ENCODE measurements around the gene ATG9B. TPM values are rescaled to one million over a fixed set of nuclear protein-coding genes. Genes with fewer than 3 reads are reported as not detected.

The ATG9B gene
- total RNA-seq, 4 donors from 2014 or later: 0.55 to 1.5 (median 0.76) TPM; not detected in 1

GRCh38 chr7:150994141-150994837 is 30.0 kb downstream of the ATG9B start:
- Histone ChIP-seq H3K4me3 (no peak overlapping the region), H3K4me1 (no peaks in the 10 kb centered on the region), H3K27me3 (no peaks in the 10 kb centered on the region), H3K36me3 (no peaks in the 10 kb centered on the region), H3K9me3 (no peaks in the 10 kb centered on the region), H3K27ac (peak overlapping the region in 1 of 2 donors; percentile 61)
- TF ChIP-seq CTCF (IDR thresholded peaks at IDR 0.05) (no peak), POLR2A (IDR thresholded peaks at IDR 0.05) (no peak)
- intact Hi-C loops (cut with DNase I; ENCODE audit: low total_unique reads): no loop called here
- no peak for DNase-seq

GRCh38 chr7:150993511-150993910 is 30.8 kb downstream of the ATG9B start:
- DNase-seq: peak in 1 of 2 donors; percentile 71
- Histone ChIP-seq H3K36me3 (no peaks in the 10 kb centered on the region), H3K4me3 (no peak overlapping the region), H3K9me3 (no peaks in the 10 kb centered on the region), H3K4me1 (peaks cover 0 to 6% of the 10 kb centered on the region in 2 donors), H3K27me3 (no peaks in the 10 kb centered on the region), H3K27ac (peak overlapping the region in 1 of 2 donors; percentile 61)
- TF ChIP-seq POLR2A (IDR thresholded peaks at IDR 0.05): no peak
- TF ChIP-seq CTCF (IDR thresholded peaks at IDR 0.05): no peak
- intact Hi-C loops (cut with DNase I; ENCODE audit: low total_unique reads): no loop called here

- H3K27me3 ChIP-seq: no peaks in the 10 kb centered on the region
- peaks cover 0 to 10% of the 10 kb centered on the region in 2 donors for H3K4me1 ChIP-seq
- H3K9me3 ChIP-seq: no peaks in the 10 kb centered on the region
- intact Hi-C loops (cut with DNase I; ENCODE audit: low total_unique reads): no loop called here
- H3K36me3 ChIP-seq: no peaks in the 10 kb centered on the region
- peak in 1 of 2 donors; percentile 63 for DNase-seq
- no peak overlapping the region for H3K4me3 ChIP-seq
- TF ChIP-seq CTCF (IDR thresholded peaks at IDR 0.05) (no peak), POLR2A (IDR thresholded peaks at IDR 0.05) (no peak)
- H3K27ac ChIP-seq: peak overlapping the region; percentile 58 to 61
Measured at GRCh38 chr7:150992833-150993302, 31.4 kb downstream of the ATG9B start.

GRCh38 chr7:150992051-150992640 is 32.1 kb downstream of the ATG9B start:
- intact Hi-C loops (cut with DNase I; ENCODE audit: low total_unique reads): no loop called here
- no peak for TF ChIP-seq CTCF (IDR thresholded peaks at IDR 0.05)
- Histone ChIP-seq H3K36me3 (no peaks in the 10 kb centered on the region), H3K9me3 (no peaks in the 10 kb centered on the region), H3K27ac (peak overlapping the region; percentile 58 to 61), H3K4me1 (peaks cover 0 to 10% of the 10 kb centered on the region in 2 donors), H3K4me3 (no peak overlapping the region), H3K27me3 (no peaks in the 10 kb centered on the region)
- no peak for DNase-seq

Measured in uterus (tissue), 4 donors.